Measurements from ENCODE around the gene NME4.

DNA sequence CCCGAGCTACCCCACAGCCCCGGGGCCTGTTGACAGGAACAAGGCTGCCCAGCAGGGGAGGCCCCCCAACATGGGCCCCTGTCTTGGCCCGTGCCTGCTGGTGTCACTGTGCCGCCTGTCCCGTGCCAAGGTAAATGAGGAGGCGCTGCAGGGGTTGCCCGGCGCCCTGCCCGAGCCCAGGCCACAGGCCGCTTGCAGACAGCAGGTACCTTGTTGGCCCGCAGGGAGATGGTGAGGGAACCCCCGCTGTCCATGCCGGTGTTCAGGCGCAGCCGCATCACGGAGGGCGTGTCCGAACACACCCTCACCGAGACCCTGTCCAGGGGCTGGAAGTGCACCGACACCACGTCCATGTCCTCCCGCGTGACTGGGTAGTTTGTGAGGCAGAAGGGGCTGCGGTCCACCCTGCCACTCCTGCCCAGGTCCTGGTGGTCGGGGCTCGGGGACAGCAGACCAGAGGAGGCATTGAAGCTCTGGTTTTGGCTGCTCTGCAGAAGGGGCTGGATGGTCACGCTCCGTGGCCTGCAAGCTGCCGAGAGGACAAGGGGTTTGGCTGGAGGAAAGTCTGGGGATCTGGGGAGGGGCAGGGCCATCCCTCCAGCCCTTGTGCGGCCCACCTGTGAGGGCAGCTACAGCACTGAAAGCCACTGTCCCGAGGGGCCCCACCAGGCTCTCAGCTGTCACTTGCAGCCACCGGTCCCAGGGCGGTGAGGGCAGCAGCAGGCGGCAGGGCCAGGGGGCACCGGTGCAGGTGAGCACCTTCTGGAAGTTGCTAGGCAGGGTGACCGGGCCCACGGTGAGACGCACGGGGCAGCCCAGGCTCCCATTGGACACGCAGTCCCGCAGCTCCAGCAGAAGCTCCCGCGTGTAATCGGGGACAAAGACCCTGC is 20.8 kb upstream of the NME4 start:
- TF ChIP-seq, protein P1, sequence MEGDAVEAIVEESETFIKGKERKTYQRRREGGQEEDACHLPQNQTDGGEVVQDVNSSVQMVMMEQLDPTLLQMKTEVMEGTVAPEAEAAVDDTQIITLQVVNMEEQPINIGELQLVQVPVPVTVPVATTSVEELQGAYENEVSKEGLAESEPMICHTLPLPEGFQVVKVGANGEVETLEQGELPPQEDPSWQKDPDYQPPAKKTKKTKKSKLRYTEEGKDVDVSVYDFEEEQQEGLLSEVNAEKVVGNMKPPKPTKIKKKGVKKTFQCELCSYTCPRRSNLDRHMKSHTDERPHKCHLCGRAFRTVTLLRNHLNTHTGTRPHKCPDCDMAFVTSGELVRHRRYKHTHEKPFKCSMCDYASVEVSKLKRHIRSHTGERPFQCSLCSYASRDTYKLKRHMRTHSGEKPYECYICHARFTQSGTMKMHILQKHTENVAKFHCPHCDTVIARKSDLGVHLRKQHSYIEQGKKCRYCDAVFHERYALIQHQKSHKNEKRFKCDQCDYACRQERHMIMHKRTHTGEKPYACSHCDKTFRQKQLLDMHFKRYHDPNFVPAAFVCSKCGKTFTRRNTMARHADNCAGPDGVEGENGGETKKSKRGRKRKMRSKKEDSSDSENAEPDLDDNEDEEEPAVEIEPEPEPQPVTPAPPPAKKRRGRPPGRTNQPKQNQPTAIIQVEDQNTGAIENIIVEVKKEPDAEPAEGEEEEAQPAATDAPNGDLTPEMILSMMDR (conservative IDR thresholded peaks at IDR 0.05 in 1 of 2, IDR thresholded peaks at IDR 0.05 in 1 of 2; ENCODE audit: extremely low read depth in 1 of 2, insufficient read depth in 1 of 2, low read depth in 1 of 2, low read length in 2 of 2): no peak
- no peak for TF ChIP-seq EZH2 (IDR thresholded peaks at IDR 0.05; ENCODE audit: borderline replicate concordance, low read length)

Data from mammary epithelial cell (primary cell).